IMR-90 (cell line): ENCODE data around the gene FOXO3. TPM values are rescaled to one million over a fixed set of nuclear protein-coding genes. Genes with fewer than 3 reads are reported as not detected.

Experiments used
- ATAC-seq: fragments of 200-7000 bp; cut with Tn5 transposase; 2 replicates; pipeline ENCODE4 v1.9.1; 2020; ENCODE audit warnings: low read depth, mild to moderate bottlenecking, moderate library complexity
- BruUV-seq: library from RNA; stranded (reverse); fragments of 400-500 nt; replicated peaks from 2 replicates; lab custom pipeline; 2021; lab: Mats Ljungman, UMichigan
- CTCF ChIA-PET: fragments of 300-600 bp; formaldehyde crosslinking; extraction: SDS; loops from one replicate; lab custom pipeline; 2021; ENCODE audit warnings: antibody characterized with exemption; lab: Yijun Ruan, JAX
- POLR2A ChIA-PET: fragments of 300-600 bp; sonication (Branson Sonifier 250); formaldehyde crosslinking; loops from one replicate; lab custom pipeline; 2022; ENCODE audit warnings: antibody characterized with exemption; ENCODE audit not compliant: unreplicated experiment; lab: Charles Lee
- DNase-seq: peaks from one replicate; pipeline ENCODE4 v3.0.0; 2013
- H2AFZ ChIP-seq: replicated peaks from 2 replicates; pipeline ENCODE3; 2013; ENCODE audit warnings: low read length, mild to moderate bottlenecking; ENCODE audit not compliant: poor library complexity
- H2AK5ac ChIP-seq: 2 replicates; pipeline ENCODE4 v1.6.1; 2013; ENCODE audit warnings: low read depth, low read length, inconsistent platforms
- H2AK9ac ChIP-seq: replicated peaks from 2 replicates; pipeline ENCODE3; 2013; ENCODE audit warnings: mild to moderate bottlenecking, low read depth, low read length, moderate library complexity; ENCODE audit not compliant: poor library complexity
- H2BK120ac ChIP-seq: 2 replicates; pipeline ENCODE4 v1.6.1; 2013; ENCODE audit warnings: low read depth, low read length, inconsistent platforms
- H2BK15ac ChIP-seq: 3 replicates; pipeline ENCODE4 v1.6.1; 2013; ENCODE audit warnings: low read depth, low read length, inconsistent platforms
- H2BK20ac ChIP-seq: 2 replicates; pipeline ENCODE4 v1.6.1; 2013; ENCODE audit warnings: low read depth, mild to moderate bottlenecking, inconsistent platforms, low read length, moderate library complexity
- H2BK5ac ChIP-seq: 2 replicates; pipeline ENCODE4 v1.6.1; 2013; ENCODE audit warnings: mild to moderate bottlenecking, low read depth, low read length, inconsistent platforms; ENCODE audit not compliant: poor library complexity, severe bottlenecking
- H3K14ac ChIP-seq: replicated peaks from 2 replicates; pipeline ENCODE4 v1.6.1; 2013; ENCODE audit warnings: low read depth, low read length, inconsistent platforms
- H3K18ac ChIP-seq: 2 replicates; pipeline ENCODE4 v1.6.1; 2013; ENCODE audit warnings: low read depth, low read length, control low read depth
- H3K23ac ChIP-seq: 2 replicates; pipeline ENCODE4 v1.6.1; 2013; ENCODE audit warnings: low read depth, low read length, inconsistent platforms
- H3K27ac ChIP-seq: 2 replicates; pipeline ENCODE4 v1.5.1; 2013; ENCODE audit warnings: mild to moderate bottlenecking, control low read depth, low read length; ENCODE audit not compliant: insufficient read depth
- H3K27me3 ChIP-seq: 2 replicates; pipeline ENCODE4 v1.6.1; 2013; ENCODE audit warnings: low read length; ENCODE audit not compliant: control insufficient read depth, insufficient read depth
- H3K36me3 ChIP-seq: 2 replicates; pipeline ENCODE4 v1.6.1; 2013; ENCODE audit warnings: low read length, mixed read lengths; ENCODE audit not compliant: control insufficient read depth, insufficient read depth
- H3K4ac ChIP-seq: 2 replicates; pipeline ENCODE4 v1.6.1; 2013; ENCODE audit warnings: low read depth, low read length, inconsistent platforms
- H3K4me1 ChIP-seq: 2 replicates; pipeline ENCODE4 v1.6.1; 2013; ENCODE audit warnings: low read length, mixed read lengths; ENCODE audit not compliant: control insufficient read depth, insufficient read depth
- H3K4me2 ChIP-seq: 2 replicates; pipeline ENCODE4 v1.6.1; 2013; ENCODE audit warnings: low read depth, mild to moderate bottlenecking, control low read depth, low read length, moderate library complexity
- H3K4me3 ChIP-seq: 2 replicates; pipeline ENCODE4 v1.5.1; 2013; ENCODE audit warnings: low read depth, mild to moderate bottlenecking, control low read depth, low read length, moderate library complexity; ENCODE audit not compliant: insufficient read depth
- H3K56ac ChIP-seq: 2 replicates; pipeline ENCODE4 v1.6.1; 2013; ENCODE audit warnings: low read length, inconsistent platforms; ENCODE audit not compliant: insufficient read depth; ENCODE audit errors: extremely low read depth
- H3K79me1 ChIP-seq, 2 experiments: 2 replicates each; pipeline ENCODE4 v1.6.1; 2013; ENCODE audit warnings: low read length in 2 of 2, inconsistent platforms in 1 of 2, low read depth in 1 of 2
- H3K9ac ChIP-seq: 2 replicates; pipeline ENCODE4 v1.6.1; 2013; ENCODE audit warnings: low read depth, low read length, control low read depth
- H3K9me1 ChIP-seq: 2 replicates; pipeline ENCODE4 v1.6.1; 2013; ENCODE audit warnings: low read length, inconsistent platforms; ENCODE audit not compliant: insufficient read depth
- H3K9me3 ChIP-seq: 2 replicates; pipeline ENCODE4 v1.6.1; 2013; ENCODE audit warnings: low read length; ENCODE audit not compliant: control insufficient read depth, insufficient read depth
- H4K20me1 ChIP-seq: 2 replicates; pipeline ENCODE4 v1.6.1; 2013; ENCODE audit warnings: low read length, inconsistent platforms; ENCODE audit not compliant: insufficient read depth
- H4K5ac ChIP-seq: 2 replicates; pipeline ENCODE4 v1.6.1; 2013; ENCODE audit warnings: mild to moderate bottlenecking, low read depth, low read length, control low read depth
- H4K8ac ChIP-seq, 2 experiments: 2 replicates each; pipeline ENCODE4 v1.6.1; 2013; ENCODE audit warnings: low read depth in 2 of 2, low read length in 2 of 2, control low read depth in 1 of 2, inconsistent platforms in 1 of 2
- H4K91ac ChIP-seq: 2 replicates; pipeline ENCODE4 v1.6.1; 2013; ENCODE audit warnings: low read depth, low read length, inconsistent platforms; ENCODE audit not compliant: insufficient read depth
- CHD1 ChIP-seq: IDR thresholded peaks from 2 replicates; pipeline ENCODE4 v1.6.1; 2012; ENCODE audit warnings: low read depth, low read length, improper control_type of control experiment
- NFE2L2 ChIP-seq: fragments of 150-350 bp; IDR thresholded peaks from 2 replicates; pipeline ENCODE4 v1.6.1; 2016; ENCODE audit warnings: low read depth, mild to moderate bottlenecking, low read length
- RCOR1 ChIP-seq: IDR thresholded peaks from 2 replicates; pipeline ENCODE4 v1.6.1; 2012; ENCODE audit warnings: mild to moderate bottlenecking, low read length, improper control_type of control experiment; ENCODE audit not compliant: insufficient replicate concordance
- RFX5 ChIP-seq: IDR thresholded peaks from 2 replicates; pipeline ENCODE4 v1.8.0; 2012; ENCODE audit warnings: low read depth, mild to moderate bottlenecking, low read length, moderate library complexity
- dilution Hi-C: fragments of 300-500 bp; cut with HindIII; formaldehyde crosslinking; loops from one replicate; pipeline ENCODE4 v1.14.3; 2018; ENCODE audit warnings: low sequenced_read_pairs; ENCODE audit not compliant: unreplicated experiment
- in situ Hi-C: fragments of 300-500 bp; cut with MboI; formaldehyde crosslinking; loops from 3 replicates; pipeline ENCODE4 v1.14.3; 2019; ENCODE audit warnings: low sequenced_read_pairs, inconsistent platforms, mixed read lengths
- intact Hi-C: fragments of 100-400 bp; cut with micrococcal nuclease; formaldehyde crosslinking; loops from 2 replicates; pipeline ENCODE4 v1.10.0; 2022
- polyA plus RNA-seq, 3 experiments: library from polyadenylated mRNA; depleted of rRNA; stranded (reverse); fragments of >200 nt; gene quantifications; 2 replicates each; pipeline ENCODE4 v1.2.3, GENCODE V29; 2012; ENCODE audit warnings: low replicate concordance in 1 of 3
- total RNA-seq: library from RNA; depleted of rRNA; stranded (reverse); fragments of >200 nt; gene quantifications from 2 replicates; pipeline ENCODE4 v1.2.3, GENCODE V29; 2012

The FOXO3 gene
- total and polyA plus RNA-seq, 2 of the 4 experiments (the other 2 are of a cell fraction), result 17.5 to 38.7 TPM

- dilution Hi-C loops (no loop called here), intact Hi-C loops (no loop called here), in situ Hi-C loops (no loop called here)
- H4K8ac ChIP-seq, result no peak overlapping the region
- peaks cover 14 to 53% of the 10 kb centered on the region in 2 experiments; a peak in 3 of 4 replicates for H3K79me1 ChIP-seq
- H4K91ac ChIP-seq, result no peak overlapping the region
- H4K20me1 ChIP-seq, result peaks cover 59% of the 10 kb centered on the region
- H2BK20ac ChIP-seq, result no peak overlapping the region
- no peak for DNase-seq
- H3K4ac ChIP-seq, result no peak overlapping the region
- no peak overlapping the region for H3K4me2 ChIP-seq
- H2AK5ac ChIP-seq, result no peak overlapping the region
- peaks cover 8% of the 10 kb centered on the region for H3K4me1 ChIP-seq
- no peak overlapping the region for H2AFZ ChIP-seq
- ChIA-PET CTCF (no interaction called here), POLR2A (no interaction called here)
- no peak overlapping the region for H4K5ac ChIP-seq
- no peak overlapping the region for H3K9ac ChIP-seq
- H2BK15ac ChIP-seq, result no peak overlapping the region
- no peak overlapping the region for H2AK9ac ChIP-seq
- H3K4me3 ChIP-seq, result no peak overlapping the region
- no peak for ATAC-seq
- H3K18ac ChIP-seq, result no peak overlapping the region
- H3K14ac ChIP-seq, result no peak overlapping the region
- no peak overlapping the region for H3K23ac ChIP-seq
- H2BK120ac ChIP-seq, result no peak overlapping the region
- H3K9me3 ChIP-seq, result no peaks in the 10 kb centered on the region
- no TSS peak for BruUV-seq
- no peak overlapping the region for H3K56ac ChIP-seq
- H3K27ac ChIP-seq, result no peak overlapping the region
- no peaks in the 10 kb centered on the region for H3K27me3 ChIP-seq
- H3K36me3 ChIP-seq, result no peaks in the 10 kb centered on the region
- no peak for TF ChIP-seq RCOR1
- TF ChIP-seq NFE2L2, result no peak
- TF ChIP-seq CHD1, result no peak
- TF ChIP-seq RFX5, result no peak
- H2BK5ac ChIP-seq, result no peak overlapping the region
- H3K9me1 ChIP-seq, result peaks cover 12% of the 10 kb centered on the region; the same call in 1 of the 2 replicates
Observed at GRCh38 chr6:108612852-108613251, 52.1 kb downstream of the FOXO3 start.
